ENCODE results near the gene ESPN. TPM values are rescaled to one million over a fixed set of nuclear protein-coding genes. Genes with fewer than 3 reads are reported as not detected.

ESPN gene
- total RNA-seq, 6 donors from 2014 or later: 2.1 to 27.2 (median 4.8) TPM

GRCh38 chr1:6495540-6496364 lies 71.2 kb downstream of the ESPN start:
- ATAC-seq (ENCODE audit: low FRiP score in 2 of 2): no peak
- 75 to 78% methylated on average over 10 to 13 of the region's 14 CpGs for WGBS, 2 donors
- no peak for DNase-seq
- Histone ChIP-seq H3K4me3 (no peak overlapping the region), H3K27ac (peak overlapping the region in 1 of 4 donors; percentile 30), H3K27me3 (peaks cover 0 to 4% (median 0%) of the 10 kb centered on the region in 4 donors), H3K4me1 (peaks cover 17 to 39% (median 20%) of the 10 kb centered on the region in 4 donors), H3K36me3 (no peaks in the 10 kb centered on the region), H3K9me3 (no peaks in the 10 kb centered on the region)
- TF ChIP-seq POLR2A (IDR thresholded peaks at IDR 0.05): no peak
- no peak for TF ChIP-seq POLR2AphosphoS5 (IDR thresholded peaks at IDR 0.05)
- no peak for TF ChIP-seq CTCF (IDR thresholded peaks at IDR 0.05)
- no peak for TF ChIP-seq EP300 (IDR thresholded peaks at IDR 0.05)

- ATAC-seq (ENCODE audit: low FRiP score in 2 of 2) (no peak), DNase-seq (peak in 1 of 2 donors; percentile 83)
- peak overlapping the region in 1 of 4 donors; percentile 63 for H3K4me3 ChIP-seq
- H3K9me3 ChIP-seq: no peaks in the 10 kb centered on the region
- no peak for TF ChIP-seq POLR2AphosphoS5 (IDR thresholded peaks at IDR 0.05)
- TF ChIP-seq CTCF (IDR thresholded peaks at IDR 0.05): no peak
- TF ChIP-seq EP300 (IDR thresholded peaks at IDR 0.05): no peak
- TF ChIP-seq POLR2A (IDR thresholded peaks at IDR 0.05): no peak
- H3K36me3 ChIP-seq: no peaks in the 10 kb centered on the region
- 25 to 43% methylated on average over 10 to 12 of the region's 13 CpGs for WGBS, 2 donors
- peaks cover 15 to 33% (median 16%) of the 10 kb centered on the region in 4 donors for H3K4me1 ChIP-seq
- peaks cover 0 to 4% (median 0%) of the 10 kb centered on the region in 4 donors for H3K27me3 ChIP-seq
- peak overlapping the region in 1 of 4 donors; percentile 30 for H3K27ac ChIP-seq
These were observed 71.8 kb downstream of the ESPN start for GRCh38 chr1:6496365-6496721.

- TF ChIP-seq POLR2A (IDR thresholded peaks at IDR 0.05) (no peak), POLR2AphosphoS5 (IDR thresholded peaks at IDR 0.05) (no peak), CTCF (IDR thresholded peaks at IDR 0.05) (no peak), EP300 (IDR thresholded peaks at IDR 0.05) (no peak)
- H3K27ac ChIP-seq: peak overlapping the region in 2 of 4 donors; percentile 17 to 30
- DNase-seq: no peak
These were observed 72.3 kb downstream of the ESPN start for GRCh38 chr1:6496890-6497214.

GRCh38 chr1:6497215-6497866 lies 72.8 kb downstream of the ESPN start:
- DNase-seq (peak; percentile 30 to 89), ATAC-seq (ENCODE audit: low FRiP score in 2 of 2) (peak in 1 of 2 donors; percentile 35)
- 0% methylated on average over 2 of the region's 74 CpGs; no CpG with 5 or more reads in 1 of the 2 donors for WGBS, 2 donors
- TF ChIP-seq POLR2AphosphoS5 (IDR thresholded peaks at IDR 0.05): no peak
- no peak for TF ChIP-seq POLR2A (IDR thresholded peaks at IDR 0.05)
- no peak for TF ChIP-seq CTCF (IDR thresholded peaks at IDR 0.05)
- no peak for TF ChIP-seq EP300 (IDR thresholded peaks at IDR 0.05)
- Histone ChIP-seq H3K27me3 (peaks cover 0 to 4% (median 0%) of the 10 kb centered on the region in 4 donors), H3K4me1 (peaks cover 16 to 34% (median 22%) of the 10 kb centered on the region in 4 donors), H3K27ac (peak overlapping the region in 2 of 4 donors; percentile 17 to 46), H3K4me3 (peak overlapping the region; percentile 54 to 63 (median 60)), H3K9me3 (no peaks in the 10 kb centered on the region), H3K36me3 (no peaks in the 10 kb centered on the region)

More at GRCh38 chr1:6496890-6497214, 72.3 kb downstream of the ESPN start:
- H3K4me3 ChIP-seq: peak overlapping the region in 3 of 4 donors; percentile 54 to 63 (median 63)
- H3K27me3 ChIP-seq: peaks cover 0 to 4% (median 0%) of the 10 kb centered on the region in 4 donors
- no peaks in the 10 kb centered on the region for H3K9me3 ChIP-seq
- 6% methylated on average over 6 of the region's 21 CpGs; no CpG with 5 or more reads in 1 of the 2 donors for WGBS, 2 donors
- peaks cover 14 to 31% (median 19%) of the 10 kb centered on the region in 4 donors for H3K4me1 ChIP-seq
- ATAC-seq (ENCODE audit: low FRiP score in 2 of 2): no peak
- no peaks in the 10 kb centered on the region for H3K36me3 ChIP-seq

Measured in upper lobe of left lung (tissue), 6 donors.